Fibroblast of skin of right quadriceps (primary cell): ENCODE measurements around the gene GALNT12.

Source experiments
- DNase-seq: peaks from one replicate; pipeline ENCODE4 v3.0.0-alpha.2; 2013

Gene GALNT12

DNA sequence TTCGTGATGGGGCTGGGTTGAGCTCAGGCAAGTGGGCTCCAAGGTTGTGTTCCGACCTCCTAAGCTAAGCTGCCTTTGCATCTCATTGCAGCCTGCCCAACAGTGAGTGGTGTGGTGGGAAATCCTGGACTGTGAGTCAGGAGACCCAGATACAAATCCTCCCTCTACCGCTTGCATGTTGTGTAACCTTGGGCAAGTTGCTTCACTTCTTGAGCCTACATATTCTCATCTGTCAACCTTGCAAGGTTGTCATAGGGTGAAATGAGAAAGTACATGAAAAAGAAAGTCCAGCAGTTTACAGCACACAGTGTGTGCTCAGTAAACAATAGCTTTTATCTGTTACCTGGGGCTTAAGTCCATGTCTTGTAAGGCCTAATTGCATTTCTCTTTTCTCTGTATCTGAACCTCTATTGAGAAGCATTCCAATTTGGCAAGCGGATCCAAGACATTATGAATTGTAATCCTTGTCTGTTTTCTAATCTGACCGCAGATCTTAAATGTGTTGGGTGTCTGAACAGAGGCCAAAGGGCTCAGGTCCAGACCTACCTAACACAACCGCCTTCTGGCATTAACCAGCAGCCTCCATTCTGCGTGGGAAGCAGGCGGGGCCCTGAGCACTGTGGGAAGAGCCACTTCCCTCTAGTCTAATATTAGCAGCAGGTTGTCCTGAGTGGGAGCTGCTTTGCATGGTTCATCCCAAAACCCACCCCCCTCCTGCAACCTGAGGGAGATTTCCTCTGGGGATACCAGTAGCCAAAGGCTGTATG lies 1.8 kb upstream of the GALNT12 start:
- DNase-seq = peak; percentile 46

DNA sequence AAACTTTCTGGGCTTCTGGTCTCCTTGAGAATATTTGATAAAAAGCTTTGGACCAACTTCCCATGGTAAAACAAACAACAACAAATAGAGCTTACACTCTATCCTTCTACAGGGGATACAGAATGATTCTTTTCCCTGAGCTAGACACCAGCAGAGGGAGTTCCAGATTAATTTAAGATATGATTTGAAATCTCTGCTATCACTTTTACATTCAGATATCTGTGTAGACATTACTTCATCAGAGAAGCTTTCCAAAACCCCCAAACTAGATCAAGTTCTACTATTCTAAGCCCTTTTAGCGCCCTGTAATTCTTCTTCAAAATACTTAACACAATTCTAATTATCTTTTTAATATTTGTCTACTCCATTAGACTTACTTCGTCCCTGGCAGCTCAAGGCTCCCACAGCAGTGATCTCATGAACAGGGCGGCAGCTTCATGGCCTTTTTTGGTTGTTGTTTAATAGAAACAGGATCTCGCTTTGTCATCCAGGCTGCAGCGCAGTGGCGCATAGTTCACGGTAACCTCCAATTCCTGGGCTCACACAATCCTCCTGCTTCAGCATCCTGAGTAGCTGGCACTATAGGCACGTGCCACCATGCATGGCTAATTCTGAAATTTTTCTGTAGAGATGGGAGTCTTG lies 955 bp upstream of the GALNT12 start:
- DNase-seq = no peak

DNA sequence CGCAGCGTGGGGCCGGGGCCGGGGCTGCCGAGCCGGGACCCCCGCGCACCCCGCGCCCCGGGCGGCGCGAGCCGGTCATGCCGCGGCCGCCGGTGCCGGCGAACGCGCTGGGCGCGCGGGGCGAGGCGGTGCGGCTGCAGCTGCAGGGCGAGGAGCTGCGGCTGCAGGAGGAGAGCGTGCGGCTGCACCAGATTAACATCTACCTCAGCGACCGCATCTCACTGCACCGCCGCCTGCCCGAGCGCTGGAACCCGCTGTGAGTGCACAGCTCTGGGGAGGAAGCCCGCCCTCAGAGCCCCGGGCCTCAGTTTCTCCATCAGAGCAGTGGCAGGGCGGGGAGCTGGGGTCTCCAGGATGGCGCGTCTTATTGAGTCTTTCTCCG lies 335 bp downstream of the GALNT12 start:
- no peak for DNase-seq

DNA sequence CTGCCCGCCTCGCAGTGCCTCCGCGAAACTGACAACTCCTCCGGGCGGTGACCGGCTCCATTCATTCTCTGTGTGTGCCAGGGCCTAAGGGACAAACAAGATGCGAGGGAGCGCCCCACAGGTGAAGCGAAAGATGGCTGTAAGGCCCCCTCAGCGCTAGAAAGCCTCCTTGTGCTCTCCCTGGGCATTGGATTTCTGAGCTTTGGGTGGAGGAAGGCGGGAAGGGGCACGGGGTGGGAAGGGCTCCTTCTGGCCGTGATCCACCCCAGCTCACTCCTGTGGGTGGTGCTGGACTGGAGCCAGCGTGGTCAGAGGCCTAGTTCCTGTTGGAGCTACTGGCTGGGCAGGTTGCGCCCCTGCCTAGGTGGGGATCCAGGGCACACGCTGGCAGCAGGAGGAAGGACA lies 943 bp downstream of the GALNT12 start:
- DNase-seq = no peak

DNA sequence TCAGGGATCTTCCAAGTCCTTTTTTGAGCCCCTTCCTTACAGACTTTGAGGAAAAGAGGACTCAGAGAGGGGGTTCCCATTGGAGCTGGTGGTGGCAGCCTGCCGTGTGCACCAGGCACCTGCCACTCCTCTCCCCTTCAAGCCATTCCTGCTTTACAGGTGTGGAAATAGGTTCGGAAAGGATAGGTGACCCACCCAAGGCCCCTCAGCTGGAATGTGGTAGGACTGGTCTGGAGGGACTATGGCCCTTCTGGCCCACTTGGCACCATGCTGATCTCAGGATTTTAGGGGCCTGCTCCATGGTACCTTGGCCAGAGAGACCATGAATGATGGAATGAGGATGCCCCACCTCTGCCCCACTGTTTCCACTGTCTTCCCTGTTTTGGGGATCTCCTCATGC lies 1.4 kb downstream of the GALNT12 start:
- DNase-seq = no peak

- DNase-seq = no peak
These were observed 2.0 kb downstream of the GALNT12 start for GRCh38 chr9:98809311-98810101.

GRCh38 chr9:98810102-98810842 lies 2.8 kb downstream of the GALNT12 start:
- DNase-seq = no peak

GRCh38 chr9:98811051-98811650 lies 3.7 kb downstream of the GALNT12 start:
- peak; percentile 83 for DNase-seq

DNA sequence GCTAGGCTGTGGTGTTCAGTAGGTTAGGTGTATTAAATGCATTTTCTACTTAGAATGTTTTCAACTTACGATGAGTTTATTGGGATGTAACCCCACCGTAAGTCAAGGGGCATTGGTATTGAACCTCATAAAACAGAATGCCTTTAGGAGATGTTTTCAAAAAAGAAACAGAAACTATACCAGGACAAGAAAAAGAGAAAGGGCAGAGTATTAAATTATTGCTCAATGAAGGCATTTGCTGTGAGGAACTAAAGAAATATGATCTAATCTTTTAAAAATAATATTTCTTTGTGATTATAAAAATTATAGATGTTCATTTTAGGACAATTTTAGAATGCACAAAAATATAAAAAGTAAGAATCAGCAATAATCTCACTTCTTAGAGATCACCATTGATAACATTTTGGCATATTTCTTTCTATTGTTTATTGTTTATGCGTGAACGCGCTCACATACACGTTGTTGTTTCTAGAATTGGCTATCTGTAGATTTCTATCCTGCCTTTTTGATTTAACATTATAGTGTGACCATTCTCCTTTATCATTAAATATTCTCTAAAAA lies 8.0 kb downstream of the GALNT12 start:
- DNase-seq = no peak

DNA sequence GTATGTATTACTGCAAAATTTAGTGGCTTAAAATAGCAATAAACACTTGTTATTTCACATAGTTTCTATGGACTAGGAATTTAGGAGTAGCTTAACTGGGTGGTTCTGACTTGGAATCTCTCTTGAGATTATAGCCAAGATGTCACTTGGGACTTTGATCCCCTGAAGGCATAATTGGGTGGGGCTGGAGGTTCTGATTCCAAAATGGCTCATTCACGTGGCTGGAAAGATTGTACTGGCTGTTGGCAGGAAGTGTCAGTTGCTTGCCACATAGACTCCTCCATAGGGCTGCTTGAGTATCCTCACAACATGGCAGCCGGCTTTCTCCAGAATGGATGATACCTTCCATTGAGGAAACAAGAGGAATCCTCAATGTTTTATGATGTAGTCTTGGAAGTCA lies 11.3 kb downstream of the GALNT12 start:
- no peak for DNase-seq

GRCh38 chr9:98819231-98819630 lies 11.8 kb downstream of the GALNT12 start:
- DNase-seq = no peak

GRCh38 chr9:98821831-98822230 lies 14.4 kb downstream of the GALNT12 start:
- no peak for DNase-seq

DNA sequence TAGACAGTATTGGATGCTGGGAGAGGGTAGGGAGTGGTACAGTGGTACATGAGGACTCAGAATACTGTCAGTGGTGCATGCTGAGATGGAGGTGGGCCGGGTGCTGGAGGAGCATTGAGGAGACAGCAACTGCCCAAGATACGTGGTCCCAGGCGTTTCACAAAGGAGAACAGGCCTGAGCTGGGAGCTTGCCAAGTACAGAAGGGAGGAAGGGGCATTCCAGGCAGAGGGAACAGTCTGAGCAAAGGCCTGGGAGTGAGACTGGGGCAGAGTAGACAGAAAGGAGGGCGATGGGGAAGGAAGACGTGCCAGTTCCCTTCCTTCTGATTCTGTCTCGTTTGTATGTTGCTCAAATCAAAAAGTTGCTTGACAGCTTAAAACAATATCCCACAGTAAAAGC lies 15.2 kb downstream of the GALNT12 start:
- DNase-seq = no peak

- DNase-seq = no peak
These were observed 16.3 kb downstream of the GALNT12 start for GRCh38 chr9:98823666-98824334.

- DNase-seq = no peak
These were observed 17.9 kb downstream of the GALNT12 start for GRCh38 chr9:98825414-98825813.

DNA sequence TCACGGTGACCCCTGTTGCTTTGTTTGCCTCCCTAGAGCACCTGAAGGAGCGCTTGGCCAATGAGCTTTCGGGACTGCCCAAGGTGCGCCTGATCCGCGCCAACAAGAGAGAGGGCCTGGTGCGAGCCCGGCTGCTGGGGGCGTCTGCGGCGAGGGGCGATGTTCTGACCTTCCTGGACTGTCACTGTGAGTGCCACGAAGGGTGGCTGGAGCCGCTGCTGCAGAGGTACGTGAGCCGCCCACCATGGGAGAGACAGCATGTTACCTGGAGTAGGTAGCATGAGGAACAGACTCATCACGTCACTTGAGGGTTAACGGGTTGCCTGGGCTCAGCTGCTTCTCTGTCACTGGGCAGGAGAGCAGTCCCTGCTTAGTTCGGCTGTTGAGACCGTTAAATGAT lies 19.2 kb downstream of the GALNT12 start:
- DNase-seq = no peak

GRCh38 chr9:98829766-98830165 lies 22.3 kb downstream of the GALNT12 start:
- DNase-seq = no peak

GRCh38 chr9:98830554-98830953 lies 23.1 kb downstream of the GALNT12 start:
- DNase-seq = no peak

GRCh38 chr9:98831696-98832095 lies 24.2 kb downstream of the GALNT12 start:
- no peak for DNase-seq

GRCh38 chr9:98832768-98833089 lies 25.3 kb downstream of the GALNT12 start:
- DNase-seq = no peak

GRCh38 chr9:98833090-98833956 lies 25.9 kb downstream of the GALNT12 start:
- DNase-seq = no peak
